GM20000 (cell line): ENCODE data around the gene CGB2.
A peak's percentile ranks its signal among the peaks of the same experiment; 100 is the strongest.

Source experiments
- DNase-seq: peaks from one replicate; pipeline ENCODE4 v3.0.0; 2012; ENCODE audit warnings: low spot score
- TF ChIP-seq, protein P1 (sequence below): IDR thresholded peaks from 2 replicates; pipeline ENCODE4 v1.5.1; 2012; ENCODE audit warnings: mild to moderate bottlenecking, control low read depth; ENCODE audit errors: extremely low read depth, missing control alignments

Gene CGB2

DNA sequence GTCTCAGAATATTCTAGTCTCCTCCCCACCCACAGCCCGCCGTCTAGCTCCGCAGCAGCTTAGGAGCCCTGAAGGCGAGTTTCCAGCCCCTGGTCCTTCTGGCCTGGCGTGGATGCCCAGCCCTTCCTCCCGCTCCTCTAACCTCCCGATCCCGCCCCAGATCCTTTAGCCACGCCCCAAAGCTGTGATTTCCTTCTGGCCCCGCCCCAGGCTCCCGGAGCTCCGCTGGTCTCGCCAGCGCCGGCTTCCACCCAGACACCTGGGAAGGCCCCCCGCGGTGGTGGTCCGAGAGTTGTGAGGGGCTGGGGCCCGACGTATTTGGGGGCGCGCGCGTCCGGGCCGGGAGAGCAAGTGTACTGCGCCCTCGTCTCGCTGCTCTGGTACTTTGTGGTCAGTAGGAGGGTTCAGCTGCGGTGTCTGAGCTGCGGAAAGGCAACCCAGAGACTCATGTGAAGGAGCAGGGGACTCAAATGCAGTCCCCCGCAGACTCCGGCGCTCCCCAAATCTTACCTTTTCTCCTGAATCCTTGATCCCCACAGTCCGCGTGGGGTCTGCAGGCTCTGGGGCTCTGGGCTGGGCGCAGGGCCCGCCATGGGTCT is 26.0 kb downstream of the CGB2 start, which contains the start of gene CGB7:
Gene CGB7 (minus strand): TSS at position 114 of the 599 bp plus-strand sequence. CDS start 2,374 bp downstream, outside the sequence.
- DNase-seq, result peak; percentile 58
- TF ChIP-seq, protein P1, sequence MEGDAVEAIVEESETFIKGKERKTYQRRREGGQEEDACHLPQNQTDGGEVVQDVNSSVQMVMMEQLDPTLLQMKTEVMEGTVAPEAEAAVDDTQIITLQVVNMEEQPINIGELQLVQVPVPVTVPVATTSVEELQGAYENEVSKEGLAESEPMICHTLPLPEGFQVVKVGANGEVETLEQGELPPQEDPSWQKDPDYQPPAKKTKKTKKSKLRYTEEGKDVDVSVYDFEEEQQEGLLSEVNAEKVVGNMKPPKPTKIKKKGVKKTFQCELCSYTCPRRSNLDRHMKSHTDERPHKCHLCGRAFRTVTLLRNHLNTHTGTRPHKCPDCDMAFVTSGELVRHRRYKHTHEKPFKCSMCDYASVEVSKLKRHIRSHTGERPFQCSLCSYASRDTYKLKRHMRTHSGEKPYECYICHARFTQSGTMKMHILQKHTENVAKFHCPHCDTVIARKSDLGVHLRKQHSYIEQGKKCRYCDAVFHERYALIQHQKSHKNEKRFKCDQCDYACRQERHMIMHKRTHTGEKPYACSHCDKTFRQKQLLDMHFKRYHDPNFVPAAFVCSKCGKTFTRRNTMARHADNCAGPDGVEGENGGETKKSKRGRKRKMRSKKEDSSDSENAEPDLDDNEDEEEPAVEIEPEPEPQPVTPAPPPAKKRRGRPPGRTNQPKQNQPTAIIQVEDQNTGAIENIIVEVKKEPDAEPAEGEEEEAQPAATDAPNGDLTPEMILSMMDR, result no peak

DNA sequence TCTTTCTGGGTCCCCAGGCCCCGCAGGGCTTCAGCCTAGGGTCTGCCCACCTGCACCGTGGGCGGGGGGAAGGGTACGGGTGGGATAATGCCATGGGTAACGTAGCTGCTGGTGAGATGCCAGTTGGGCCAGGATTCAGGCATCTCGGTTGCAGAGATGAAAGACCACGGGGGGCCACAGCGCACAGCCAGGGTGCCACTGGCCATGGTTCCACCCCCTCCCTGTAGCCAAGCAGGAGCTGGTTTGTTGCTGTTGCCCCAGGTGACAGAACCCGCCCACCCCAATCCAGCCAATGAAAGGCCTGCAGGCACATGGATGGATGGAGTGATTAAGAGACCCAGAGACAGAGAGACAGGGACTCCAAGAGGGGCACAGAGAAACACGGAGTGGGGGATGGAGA is 26.9 kb downstream of the CGB2 start:
- TF ChIP-seq, protein P1, result no peak
- DNase-seq, result peak; percentile 52

DNA sequence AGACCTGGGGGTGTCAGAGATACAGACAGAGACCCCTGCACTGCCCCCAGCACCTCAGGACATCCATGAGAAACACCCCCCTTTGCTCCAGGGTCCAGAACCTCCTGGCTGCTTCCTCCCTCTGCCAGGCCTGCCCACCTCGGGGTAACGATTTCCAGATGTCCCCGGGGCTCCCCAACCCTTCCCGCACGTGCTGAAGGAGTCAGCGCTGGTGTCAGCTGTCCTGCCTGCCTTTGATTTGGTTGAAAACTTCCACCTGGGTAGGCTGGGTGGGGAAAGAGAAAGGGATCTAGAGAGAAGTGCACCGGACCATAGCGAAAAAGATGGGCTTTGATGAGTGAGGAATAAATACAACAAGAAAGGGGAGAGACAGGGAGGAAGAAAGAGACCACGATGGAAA is 27.4 kb downstream of the CGB2 start:
- peak; percentile 17 for DNase-seq
- TF ChIP-seq, protein P1, result no peak

DNA sequence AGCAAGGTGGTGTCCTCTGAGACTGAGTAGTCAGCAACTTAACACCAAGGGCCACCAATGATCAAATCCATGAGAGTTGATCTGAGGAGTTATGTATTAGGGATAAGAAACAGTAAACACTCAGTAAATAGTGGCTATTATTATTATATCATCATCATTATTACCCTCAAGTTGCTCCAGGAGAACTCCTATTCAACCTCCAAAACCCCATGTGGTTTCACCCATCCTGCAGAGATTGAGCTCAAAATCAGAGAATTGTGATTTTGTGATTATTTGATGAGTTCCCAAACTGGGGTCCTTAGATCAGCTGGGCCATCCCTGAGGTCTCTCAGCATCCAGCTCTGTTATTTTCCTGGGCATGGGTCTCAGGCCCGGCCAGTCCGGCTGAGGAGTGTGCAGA is 29.3 kb downstream of the CGB2 start:
- DNase-seq, result no peak
- TF ChIP-seq, protein P1, result no peak

DNA sequence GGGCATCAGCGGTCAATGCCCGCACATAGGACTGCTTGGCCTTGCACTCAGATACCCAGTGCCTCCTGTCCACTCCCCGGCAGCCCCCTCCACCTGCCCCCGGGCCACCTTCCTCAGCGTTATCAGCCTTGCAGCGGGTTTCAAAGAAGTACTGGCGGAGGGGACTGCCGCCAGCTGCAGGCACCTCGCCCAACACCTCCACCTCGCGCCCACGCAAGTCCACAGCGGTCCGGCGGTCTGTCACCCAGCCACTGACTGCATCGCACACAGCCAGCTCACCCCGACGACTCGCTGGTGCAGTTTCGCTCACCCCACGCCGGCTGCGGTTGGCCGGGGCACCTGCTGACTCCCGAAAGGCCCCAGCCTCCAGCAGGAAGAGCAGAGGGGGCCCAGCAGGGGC is 29.8 kb downstream of the CGB2 start:
- TF ChIP-seq, protein P1, result no peak
- peak; percentile 48 for DNase-seq

DNA sequence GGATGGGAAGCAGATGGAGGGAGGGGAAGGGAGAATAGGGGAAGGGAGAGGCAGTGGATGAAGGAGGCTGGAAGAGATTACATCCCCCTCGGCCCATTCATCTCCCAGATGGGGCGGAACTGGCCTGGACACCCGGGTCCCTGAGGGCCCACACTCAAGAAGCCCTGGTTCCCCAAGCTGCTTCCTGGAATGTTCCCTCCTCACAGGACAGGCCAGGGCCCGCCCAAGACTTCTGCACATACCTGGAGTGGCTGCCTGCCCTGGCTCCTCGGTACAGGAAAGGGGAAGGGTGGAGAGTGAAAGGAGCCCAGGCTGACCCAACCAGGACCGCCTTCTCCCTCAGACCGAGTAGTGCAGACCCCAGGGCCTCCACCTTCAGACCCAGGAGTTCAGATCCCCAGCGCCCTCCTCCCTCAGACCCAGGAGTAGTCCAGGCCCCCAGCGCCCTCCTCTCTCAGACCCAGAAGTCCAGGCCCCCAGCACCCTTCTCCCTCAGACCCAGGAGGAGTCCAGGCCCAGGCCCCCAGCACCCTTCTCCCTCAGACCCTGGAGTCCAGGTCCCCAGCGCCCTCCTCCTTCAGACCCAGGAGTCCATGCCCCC is 32.4 kb downstream of the CGB2 start:
- DNase-seq, result peak; percentile 28
- TF ChIP-seq, protein P1, result no peak

DNA sequence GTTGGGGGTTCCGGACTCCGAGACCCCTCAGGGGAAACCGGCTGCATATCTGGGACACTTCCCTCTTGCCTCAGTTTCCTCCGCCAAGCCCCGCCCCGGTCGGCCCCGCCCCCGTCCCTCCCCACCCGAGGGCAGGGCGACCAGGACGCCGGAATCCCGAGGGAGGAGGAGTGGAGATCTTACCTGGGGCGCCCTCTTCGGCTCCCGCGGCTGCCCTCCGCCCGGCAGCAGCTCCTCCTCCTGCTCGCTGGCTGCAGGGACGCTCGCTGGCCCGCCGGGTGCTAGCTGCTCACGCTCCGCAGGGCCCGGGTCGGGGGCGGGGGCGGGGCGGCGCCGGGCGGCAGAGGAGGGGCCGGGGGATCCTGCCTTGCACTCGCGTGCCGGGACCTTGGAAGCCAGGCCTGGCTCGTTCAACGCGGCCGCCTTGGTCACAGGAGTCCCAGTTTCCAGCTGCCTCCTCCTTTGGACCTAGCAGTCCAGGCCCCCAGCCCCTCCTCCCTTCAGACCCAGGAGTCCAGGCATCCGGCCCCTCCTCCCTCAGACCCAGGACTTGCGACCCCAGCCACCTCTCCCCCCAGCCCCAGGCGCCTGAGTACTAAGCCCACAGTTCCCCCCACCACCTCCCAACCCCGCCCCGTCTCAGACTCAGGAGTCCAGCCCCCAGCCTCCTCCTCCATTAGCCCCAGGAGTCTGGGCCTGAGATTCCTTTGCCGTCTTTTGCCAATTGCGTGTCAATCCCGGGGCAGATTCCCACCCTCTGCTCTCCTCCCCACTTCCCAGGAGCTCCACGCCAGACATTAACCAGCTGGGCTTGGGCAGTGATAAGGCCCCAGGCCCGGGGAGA is 33.3 kb downstream of the CGB2 start, which contains the start of gene NTF4:
Gene NTF4 (minus strand): TSS at position 51 of the 844 bp plus-strand sequence. CDS start 2,821 bp downstream, outside the sequence.
- peak; percentile 49 for DNase-seq
- TF ChIP-seq, protein P1, result no peak
